SKM-1 (cell line): ENCODE data around the gene SUSD5.
A peak's percentile ranks its signal among the peaks of the same experiment; 100 is the strongest.
"Not testable (repeated sequence)": the region's sequence is repeated elsewhere in the genome, so short reads cannot be mapped to it uniquely, and the experiment has no call there.

Experiments
- DNase-seq: peaks from one replicate; lab custom pipeline; 2025; ENCODE audit not compliant: unreplicated experiment; lab: John Stamatoyannopoulos, UW

Gene SUSD5

DNA sequence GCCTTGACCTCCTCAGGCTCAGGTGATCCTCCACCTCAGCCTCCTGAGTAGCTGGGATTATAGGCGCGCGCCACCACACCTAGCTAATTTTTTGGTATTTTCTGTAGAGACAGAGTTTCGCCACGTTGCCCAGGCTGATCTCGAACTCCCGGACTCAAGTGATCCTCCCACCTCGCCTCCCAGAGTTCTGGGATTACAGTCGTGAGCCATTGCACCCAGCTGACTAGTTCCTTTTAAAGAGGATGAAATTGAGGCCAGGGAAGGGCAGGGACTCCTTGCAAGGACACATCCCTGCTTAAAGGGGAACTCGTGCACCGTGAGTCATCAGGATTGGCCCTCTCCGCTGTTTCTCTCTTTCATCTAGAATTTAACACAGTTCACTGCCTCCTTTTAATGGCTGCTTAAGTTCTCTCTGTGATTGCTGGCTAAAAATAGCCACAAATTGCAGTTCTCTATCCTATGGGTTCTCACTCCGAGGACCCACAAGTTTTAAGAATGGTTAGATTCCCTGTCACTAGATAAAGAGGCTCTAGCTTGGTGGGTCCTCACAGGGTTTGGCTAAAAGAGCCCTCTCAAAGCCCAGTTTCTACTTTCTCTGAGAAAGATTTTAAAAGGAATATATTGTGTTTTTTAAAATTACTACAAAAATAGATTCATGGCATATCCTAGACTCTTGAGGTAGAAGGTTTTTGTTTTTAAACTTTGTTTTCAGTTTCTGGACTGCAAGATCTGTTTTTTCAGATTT, 103.4 kb downstream of the SUSD5 start:
- DNase-seq = peak; percentile 89

DNA sequence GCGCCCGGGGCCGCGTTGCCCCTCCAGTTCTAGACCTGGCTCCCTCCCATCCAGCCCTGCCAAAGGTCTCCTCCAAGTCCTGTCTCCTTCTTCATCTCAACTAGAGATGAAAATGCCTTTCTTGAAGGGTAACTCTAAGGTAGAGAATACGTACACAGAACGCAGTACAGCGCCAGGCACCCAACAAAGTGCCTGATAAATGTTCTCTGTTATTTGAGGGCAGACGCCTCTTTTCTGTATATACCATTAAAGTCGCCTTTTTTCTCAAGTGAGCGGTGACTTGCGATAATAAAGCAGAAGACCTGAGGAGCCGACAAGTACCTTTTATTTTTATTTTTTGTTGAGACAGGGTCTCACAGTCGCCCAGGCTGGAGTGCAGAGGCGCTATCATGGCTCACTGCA, 104.0 kb downstream of the SUSD5 start:
- no peak for DNase-seq

DNA sequence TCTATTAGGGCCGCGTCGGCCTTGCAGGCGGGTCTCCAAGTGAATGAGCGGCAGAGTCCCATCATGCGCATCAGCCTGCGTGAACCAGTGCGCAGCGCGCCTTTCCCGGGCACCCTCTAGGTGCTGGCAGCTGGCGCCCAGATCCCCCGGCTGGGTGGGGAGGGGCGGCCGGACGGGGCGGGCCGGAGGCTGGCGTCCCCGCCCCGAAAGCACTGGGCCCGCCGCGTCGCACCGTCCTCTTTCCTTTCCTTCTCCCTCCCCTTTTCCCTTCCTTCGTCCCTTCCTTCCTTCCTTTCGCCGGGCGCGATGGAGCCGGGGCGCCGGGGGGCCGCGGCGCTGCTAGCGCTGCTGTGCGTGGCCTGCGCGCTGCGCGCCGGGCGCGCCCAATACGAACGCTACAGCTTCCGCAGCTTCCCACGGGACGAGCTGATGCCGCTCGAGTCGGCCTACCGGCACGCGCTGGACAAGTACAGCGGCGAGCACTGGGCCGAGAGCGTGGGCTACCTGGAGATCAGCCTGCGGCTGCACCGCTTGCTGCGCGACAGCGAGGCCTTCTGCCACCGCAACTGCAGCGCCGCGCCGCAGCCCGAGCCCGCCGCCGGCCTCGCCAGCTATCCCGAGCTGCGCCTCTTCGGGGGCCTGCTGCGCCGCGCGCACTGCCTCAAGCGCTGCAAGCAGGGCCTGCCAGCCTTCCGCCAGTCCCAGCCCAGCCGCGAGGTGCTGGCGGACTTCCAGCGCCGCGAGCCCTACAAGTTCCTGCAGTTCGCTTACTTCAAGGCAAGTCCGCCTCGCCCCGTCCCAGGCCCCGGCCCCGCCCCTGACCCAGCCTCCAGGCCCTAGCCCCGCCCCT, 104.6 kb downstream of the SUSD5 start, which contains the start of gene CRTAP:
Gene CRTAP, plus strand, starts transcription at position 243 of the 850 bp plus-strand sequence. Its CDS starts 64 bp downstream, at position 307.
- peak; percentile 86 for DNase-seq

DNA sequence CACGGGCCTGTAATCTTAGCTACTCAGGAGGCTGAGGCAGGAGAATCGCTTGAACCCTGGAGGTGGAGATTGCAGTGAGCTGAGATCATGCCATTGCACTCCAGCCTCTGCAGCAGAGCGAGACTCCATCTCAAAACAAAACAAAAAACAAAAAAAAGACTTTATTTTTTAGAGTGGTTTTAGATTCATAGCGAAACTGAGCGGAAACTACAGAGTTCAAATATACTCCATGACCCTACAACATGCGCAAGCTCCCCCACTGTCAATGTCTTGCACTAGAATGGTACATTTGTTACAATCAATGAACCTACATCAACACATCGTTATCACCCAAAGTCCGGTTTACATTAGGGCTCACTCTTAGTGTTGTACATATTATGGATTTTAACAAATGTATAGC, 107.0 kb downstream of the SUSD5 start:
- no peak for DNase-seq

DNA sequence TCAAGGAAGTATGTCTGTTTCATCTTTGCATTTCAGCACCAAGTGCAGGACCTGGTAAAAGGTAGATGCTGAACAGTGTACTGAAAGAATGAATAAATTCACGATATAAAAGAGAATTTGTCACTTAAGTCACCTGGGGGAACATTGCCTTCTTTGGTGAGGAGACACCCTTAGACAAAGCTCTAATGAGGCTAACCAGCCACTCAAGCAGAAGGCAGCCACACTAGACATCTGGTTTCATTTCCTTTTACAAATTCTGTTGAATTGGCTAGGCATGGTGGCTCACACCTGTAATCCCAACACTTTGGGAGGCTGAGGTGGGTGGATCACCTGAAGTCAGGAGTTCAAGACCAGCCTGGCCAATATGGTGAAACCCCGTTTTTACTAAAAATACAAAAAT, 111.8 kb downstream of the SUSD5 start:
- DNase-seq = not testable (repeated sequence)

DNA sequence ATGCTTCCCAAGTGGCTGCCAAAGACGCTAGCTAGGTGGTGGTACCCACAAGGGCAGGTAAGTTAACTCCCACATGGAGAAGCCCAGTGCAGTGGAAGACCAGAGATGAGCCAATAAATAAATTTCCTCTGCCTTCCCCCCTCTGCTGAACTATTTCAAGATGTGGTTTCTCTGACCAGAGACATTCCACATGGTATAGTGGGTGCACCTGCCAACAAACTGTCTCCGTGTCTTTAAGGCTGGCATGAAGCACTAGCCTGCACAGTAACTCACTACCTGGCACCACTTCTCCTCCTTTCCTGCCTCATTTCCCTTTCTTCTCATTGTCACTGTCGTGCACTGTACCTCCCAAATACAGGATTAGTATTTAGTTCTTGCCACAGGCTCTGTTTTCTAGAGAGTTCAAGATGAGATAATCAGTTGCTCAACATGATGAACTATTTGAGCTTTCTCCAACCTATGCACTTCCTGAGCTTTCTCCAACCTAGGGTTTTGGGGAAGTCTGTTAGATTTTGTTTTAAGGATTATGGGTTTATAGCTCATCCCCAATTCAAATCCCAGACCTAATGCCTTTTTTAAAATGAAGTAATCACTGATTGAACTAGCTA, 113.2 kb downstream of the SUSD5 start:
- peak; percentile 45 for DNase-seq

DNA sequence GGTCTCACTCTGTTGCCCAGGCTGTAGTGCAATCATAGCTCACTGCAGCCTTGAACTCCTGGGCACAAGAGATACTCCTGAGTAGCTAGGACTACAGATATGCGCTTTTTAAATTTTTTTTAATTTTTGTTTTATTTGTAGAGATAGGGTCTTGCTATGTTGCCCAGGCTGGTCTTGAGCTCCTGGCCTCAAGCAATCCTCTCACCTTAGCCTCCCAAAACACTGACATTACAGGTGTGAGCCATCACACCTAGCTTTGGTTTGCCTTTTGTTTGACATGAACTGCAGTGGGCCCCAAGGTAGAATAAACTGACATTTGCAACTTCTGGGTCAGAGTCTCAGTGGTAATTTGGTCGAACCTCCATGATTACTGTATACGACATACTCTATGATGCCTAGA, 113.8 kb downstream of the SUSD5 start:
- no peak for DNase-seq

DNA sequence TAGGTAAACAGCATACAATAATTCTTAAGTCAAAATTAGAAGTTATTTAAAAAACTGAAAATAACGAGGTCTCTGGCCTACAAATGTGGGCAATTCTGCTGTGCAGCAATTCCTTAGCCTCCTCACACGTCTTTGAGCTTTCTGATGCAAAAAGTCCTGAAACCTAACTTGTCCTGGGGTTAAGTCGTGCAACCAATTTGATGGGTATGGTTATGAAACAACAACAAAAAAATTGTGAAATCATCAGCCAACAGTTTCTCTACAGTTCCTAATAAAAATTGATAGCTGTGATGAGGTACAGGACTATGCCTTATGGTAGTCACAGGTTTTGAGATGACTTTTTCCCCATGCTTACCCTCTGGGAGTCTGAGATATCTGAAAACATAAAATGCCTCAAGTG, 115.1 kb downstream of the SUSD5 start:
- no peak for DNase-seq

DNA sequence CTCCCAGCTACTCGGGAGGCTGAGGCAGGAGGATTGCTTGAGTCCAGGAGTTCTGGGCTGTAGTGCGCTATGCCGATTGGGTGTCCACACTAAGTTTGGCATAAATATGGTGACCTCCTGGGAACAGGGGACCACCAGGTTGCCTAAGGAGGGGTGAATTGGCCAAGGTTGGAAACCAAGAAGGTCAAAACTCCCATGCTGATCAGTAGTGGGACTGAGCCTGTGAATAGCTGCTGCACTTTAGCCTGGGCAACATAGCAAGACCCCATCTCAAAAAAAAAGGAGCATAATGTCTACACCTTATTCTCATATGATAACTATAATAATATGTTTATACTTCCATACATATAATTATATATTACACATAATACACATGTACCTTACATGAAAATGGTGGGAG, 115.6 kb downstream of the SUSD5 start:
- DNase-seq = no peak

DNA sequence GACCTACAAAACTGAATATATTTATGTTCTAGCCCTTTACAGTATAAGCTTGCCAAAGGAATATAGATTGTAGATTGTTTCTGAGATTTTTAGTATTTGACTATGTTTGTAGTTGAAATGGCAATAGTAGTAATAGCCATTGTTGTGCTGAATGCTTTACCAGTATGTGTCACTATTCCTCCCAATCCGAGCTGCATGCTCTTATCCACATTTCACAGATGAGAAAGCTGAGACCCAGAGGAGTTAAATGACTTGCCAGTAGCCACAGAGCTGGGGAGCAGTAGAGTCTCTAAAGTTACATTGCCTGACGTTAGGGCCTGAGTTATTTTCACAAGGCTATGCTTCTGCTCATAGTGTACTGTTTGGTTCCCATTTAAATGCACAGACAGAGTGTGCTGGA, 118.4 kb downstream of the SUSD5 start:
- no peak for DNase-seq
